Kidney epithelial cell (primary cell): ENCODE results near the gene F7. TPM values are rescaled to one million over a fixed set of nuclear protein-coding genes. Genes with fewer than 3 reads are reported as not detected.

Source experiments
- DNase-seq: peaks from one replicate; pipeline ENCODE4 v3.0.0-alpha.2; 2010; ENCODE audit warnings: low read depth
- H3K27me3 ChIP-seq: 2 replicates; pipeline ENCODE4 v1.6.0; 2011; ENCODE audit warnings: low read length; ENCODE audit not compliant: control insufficient read depth, insufficient read depth
- H3K36me3 ChIP-seq: 2 replicates; pipeline ENCODE4 v1.5.1; 2011; ENCODE audit warnings: low read length; ENCODE audit not compliant: control insufficient read depth, insufficient read depth
- H3K4me3 ChIP-seq: 2 replicates; pipeline ENCODE4 v1.5.1; 2011; ENCODE audit warnings: low read depth, mild to moderate bottlenecking, control low read depth, low read length
- total RNA-seq: library from RNA; depleted of rRNA; stranded (reverse); fragments of >200 nt; gene quantifications from 2 replicates; pipeline ENCODE4 v1.2.3, GENCODE V29; 2015
- TF ChIP-seq, protein P1 (sequence below): IDR thresholded peaks from 2 replicates; pipeline ENCODE4 v1.5.1; 2011; ENCODE audit warnings: mild to moderate bottlenecking, moderate library complexity, low read length, control low read depth, inconsistent platforms; ENCODE audit not compliant: insufficient read depth, poor library complexity, severe bottlenecking

Gene F7
- total RNA-seq, 1 donor from 2014 or later, result 0.38 TPM

DNA sequence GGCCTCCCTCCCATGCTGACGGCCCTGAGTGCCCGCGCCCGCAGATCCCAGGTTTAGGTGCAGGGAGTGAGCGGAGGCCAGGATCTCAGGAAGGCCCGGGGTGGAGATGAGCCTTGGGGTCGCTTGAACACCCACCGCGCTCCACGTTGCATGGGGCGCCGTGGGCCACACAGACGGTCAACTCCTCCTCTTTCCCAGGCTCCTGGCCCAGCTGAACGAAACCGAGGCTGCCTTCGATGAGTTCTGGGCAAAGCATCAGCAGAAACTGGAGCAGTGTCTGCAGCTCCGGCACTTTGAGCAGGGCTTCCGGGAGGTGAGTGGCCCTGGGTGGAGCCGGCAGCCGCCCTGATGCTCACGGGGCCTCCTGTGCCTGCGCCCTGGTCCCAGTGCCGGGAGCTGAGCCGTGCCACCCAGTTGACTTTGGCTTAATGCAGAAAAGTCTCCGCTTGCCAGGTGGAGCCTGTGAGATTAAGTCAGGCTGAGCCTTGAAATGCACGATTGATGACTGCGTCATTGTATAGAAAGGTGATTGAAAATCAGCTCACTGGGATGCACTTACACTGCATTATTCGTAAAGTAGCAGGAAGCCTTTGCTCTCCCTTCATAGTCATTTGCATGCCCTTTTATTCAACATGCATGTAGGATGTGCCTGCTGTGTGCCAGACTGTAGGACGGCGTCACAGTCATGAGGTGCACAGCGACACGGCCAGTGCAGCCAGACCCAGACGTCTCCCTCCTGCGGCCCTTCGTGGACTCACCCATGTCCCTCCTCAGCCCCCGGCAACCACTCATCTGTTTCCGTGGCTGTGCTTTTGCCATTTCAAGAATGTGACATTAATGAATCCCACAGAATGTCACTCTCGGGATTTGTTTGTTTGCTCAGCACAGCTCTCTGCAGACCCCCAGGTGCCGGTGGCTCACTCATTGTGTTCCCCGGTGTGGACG is 35.5 kb upstream of the F7 start:
- Histone ChIP-seq H3K27me3 (no peaks in the 10 kb centered on the region), H3K36me3 (no peaks in the 10 kb centered on the region), H3K4me3 (no peak overlapping the region)
- TF ChIP-seq, protein P1, sequence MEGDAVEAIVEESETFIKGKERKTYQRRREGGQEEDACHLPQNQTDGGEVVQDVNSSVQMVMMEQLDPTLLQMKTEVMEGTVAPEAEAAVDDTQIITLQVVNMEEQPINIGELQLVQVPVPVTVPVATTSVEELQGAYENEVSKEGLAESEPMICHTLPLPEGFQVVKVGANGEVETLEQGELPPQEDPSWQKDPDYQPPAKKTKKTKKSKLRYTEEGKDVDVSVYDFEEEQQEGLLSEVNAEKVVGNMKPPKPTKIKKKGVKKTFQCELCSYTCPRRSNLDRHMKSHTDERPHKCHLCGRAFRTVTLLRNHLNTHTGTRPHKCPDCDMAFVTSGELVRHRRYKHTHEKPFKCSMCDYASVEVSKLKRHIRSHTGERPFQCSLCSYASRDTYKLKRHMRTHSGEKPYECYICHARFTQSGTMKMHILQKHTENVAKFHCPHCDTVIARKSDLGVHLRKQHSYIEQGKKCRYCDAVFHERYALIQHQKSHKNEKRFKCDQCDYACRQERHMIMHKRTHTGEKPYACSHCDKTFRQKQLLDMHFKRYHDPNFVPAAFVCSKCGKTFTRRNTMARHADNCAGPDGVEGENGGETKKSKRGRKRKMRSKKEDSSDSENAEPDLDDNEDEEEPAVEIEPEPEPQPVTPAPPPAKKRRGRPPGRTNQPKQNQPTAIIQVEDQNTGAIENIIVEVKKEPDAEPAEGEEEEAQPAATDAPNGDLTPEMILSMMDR, result no peak
- no peak for DNase-seq

DNA sequence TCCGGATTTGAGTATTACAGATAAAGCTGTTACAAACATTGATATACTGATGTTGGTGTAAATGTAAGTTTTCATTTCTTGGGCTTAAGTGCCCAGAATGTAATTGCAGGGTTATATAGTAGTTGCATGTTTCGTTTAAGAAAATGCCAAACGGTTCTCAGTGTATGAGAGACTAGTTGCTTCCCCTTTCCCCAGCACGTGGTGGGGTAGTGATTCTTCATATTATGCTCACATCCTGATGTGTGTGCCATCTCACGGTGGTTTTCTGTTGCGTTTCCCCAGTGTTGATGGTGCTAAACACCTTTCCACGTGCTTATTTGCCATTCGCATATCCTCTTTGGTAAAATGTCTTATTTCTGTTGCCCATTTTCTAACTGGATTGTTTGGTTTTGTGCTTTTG is 34.7 kb upstream of the F7 start:
- H3K27me3 ChIP-seq, result no peaks in the 10 kb centered on the region
- H3K4me3 ChIP-seq, result no peak overlapping the region
- no peak for DNase-seq
- TF ChIP-seq, protein P1, result no peak
- no peaks in the 10 kb centered on the region for H3K36me3 ChIP-seq

DNA sequence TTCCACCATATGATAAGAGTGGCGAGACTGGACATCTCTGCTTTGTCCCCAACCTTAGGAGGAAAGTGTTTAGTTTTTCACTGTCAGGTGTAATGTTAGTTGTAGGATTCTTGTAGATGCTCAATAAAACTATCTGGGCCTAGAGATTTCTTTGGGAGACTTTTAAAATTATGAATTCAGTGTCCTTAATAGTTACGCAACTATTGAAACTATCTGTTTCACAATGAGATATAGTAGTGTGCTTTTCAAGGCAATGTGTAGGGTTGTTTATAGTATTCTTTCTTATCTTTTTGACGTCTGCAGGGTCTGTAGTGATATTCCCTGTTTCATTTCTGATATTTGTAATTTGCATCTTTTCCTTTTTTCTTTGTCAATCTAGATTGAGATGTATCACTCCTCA is 33.2 kb upstream of the F7 start:
- TF ChIP-seq, protein P1, result no peak

DNA sequence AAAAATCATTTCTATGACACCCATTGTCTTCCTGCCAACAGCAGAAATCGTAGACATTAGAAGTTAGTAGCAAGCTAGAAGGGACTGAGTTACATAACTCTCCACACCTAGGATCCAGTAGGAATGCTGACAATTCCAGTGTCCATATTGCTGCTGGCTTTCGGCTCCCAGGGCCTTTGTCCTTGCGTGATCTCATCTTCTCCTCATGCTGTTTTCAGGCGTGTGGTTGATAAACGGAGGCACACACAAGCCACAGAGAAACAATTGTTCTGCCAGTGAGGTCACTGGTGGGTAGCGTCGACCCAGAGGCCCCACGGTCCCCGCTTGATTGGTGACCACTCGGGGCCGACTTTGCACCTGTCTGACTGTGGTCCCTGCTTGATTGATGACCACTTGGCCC is 31.6 kb upstream of the F7 start:
- Histone ChIP-seq H3K36me3 (no peaks in the 10 kb centered on the region), H3K4me3 (no peak overlapping the region), H3K27me3 (no peaks in the 10 kb centered on the region)
- TF ChIP-seq, protein P1, result no peak
- no peak for DNase-seq

More for the DNA sequence above, 33.2 kb upstream of the F7 start:
- Histone ChIP-seq H3K36me3 (no peaks in the 10 kb centered on the region), H3K27me3 (no peaks in the 10 kb centered on the region), H3K4me3 (no peak overlapping the region)
- DNase-seq, result no peak

DNA sequence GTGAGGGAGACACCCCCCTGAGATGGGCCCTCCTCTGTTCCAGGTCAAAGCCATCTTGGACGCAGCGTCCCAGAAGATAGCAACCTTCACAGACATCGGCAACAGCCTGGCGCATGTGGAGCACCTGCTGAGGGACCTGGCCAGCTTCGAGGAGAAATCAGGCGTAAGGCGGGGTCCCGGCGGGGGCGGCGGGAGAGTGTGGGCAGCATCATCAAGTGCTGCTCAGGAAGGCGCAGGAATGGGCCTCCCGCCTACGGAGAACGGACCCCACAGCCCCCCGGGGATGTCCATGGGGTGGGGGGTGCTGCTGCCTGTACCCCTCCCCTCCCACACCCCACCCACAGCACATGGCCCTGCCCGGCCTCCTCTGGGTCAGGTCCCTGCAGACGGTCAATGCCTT is 31.2 kb upstream of the F7 start:
- TF ChIP-seq, protein P1, result no peak
- Histone ChIP-seq H3K4me3 (no peak overlapping the region), H3K27me3 (no peaks in the 10 kb centered on the region), H3K36me3 (no peaks in the 10 kb centered on the region)
- DNase-seq, result no peak
